ENCODE measurements around the gene PGBD5. TPM values are rescaled to one million over a fixed set of nuclear protein-coding genes. Genes with fewer than 3 reads are reported as not detected.

The PGBD5 gene
- total and polyA plus RNA-seq, 2 donors (not counting 1 experiment from before 2014, with no cell fraction given) = 0.10 to 0.17 TPM

DNA sequence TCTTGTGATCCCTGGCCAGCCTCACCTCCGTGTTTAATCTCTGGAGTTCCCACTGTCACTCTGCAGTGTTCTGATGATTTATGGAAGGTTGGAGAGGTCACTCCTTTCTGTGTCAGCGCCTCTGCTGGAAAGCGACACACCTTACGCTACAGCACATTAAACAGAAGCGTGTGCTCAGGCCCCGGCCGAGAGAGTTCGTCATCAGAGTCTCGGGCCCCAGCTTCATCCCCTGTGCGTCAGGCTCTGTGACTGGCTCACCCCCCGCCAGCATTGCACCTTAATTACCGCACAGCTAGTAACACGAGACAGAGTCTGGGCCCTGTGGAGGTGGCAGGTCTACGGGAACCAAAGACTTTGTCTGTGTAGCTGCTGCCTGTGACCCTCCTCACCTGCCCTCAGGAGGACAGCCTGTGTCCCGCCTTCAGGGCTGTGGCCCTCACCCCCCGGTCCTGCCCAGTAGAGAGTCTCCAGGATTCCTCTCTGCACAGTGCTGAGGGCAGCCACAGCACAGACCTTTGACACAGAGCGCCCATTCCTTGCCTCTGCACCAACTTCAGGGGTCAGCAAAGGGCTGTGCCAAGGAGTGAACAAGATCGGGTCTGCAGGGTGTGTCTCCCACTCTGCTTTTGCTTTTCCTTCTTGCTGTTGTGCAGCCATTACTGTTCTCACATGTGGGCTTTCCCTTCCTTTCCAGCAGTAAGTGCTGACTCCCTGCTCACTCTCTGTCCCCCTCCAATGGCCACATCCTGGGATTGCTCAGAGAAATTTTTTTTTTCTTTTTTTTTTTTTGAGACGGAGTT, 157.6 kb downstream of the PGBD5 start:
- no peak overlapping the region for H3K4me3 ChIP-seq (replicated peaks in 1 of 4; ENCODE audit: control extremely low read depth in 1 of 4, insufficient read depth in 1 of 4, low read depth in 3 of 4, low read length in 4 of 4)
- no peaks in the 10 kb centered on the region for H4K20me1 ChIP-seq (ENCODE audit: control insufficient read depth, extremely low read depth, insufficient read depth, low read length)
- H3K79me2 ChIP-seq (ENCODE audit: control insufficient read depth, insufficient read depth, low read length) = no peaks in the 10 kb centered on the region
- H3K27me3 ChIP-seq (ENCODE audit: control insufficient read depth, insufficient read depth, low read length) = no peaks in the 10 kb centered on the region
- H3K27ac ChIP-seq (ENCODE audit: insufficient read depth, low read length) = no peak overlapping the region
- TF ChIP-seq, protein P1, sequence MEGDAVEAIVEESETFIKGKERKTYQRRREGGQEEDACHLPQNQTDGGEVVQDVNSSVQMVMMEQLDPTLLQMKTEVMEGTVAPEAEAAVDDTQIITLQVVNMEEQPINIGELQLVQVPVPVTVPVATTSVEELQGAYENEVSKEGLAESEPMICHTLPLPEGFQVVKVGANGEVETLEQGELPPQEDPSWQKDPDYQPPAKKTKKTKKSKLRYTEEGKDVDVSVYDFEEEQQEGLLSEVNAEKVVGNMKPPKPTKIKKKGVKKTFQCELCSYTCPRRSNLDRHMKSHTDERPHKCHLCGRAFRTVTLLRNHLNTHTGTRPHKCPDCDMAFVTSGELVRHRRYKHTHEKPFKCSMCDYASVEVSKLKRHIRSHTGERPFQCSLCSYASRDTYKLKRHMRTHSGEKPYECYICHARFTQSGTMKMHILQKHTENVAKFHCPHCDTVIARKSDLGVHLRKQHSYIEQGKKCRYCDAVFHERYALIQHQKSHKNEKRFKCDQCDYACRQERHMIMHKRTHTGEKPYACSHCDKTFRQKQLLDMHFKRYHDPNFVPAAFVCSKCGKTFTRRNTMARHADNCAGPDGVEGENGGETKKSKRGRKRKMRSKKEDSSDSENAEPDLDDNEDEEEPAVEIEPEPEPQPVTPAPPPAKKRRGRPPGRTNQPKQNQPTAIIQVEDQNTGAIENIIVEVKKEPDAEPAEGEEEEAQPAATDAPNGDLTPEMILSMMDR (conservative IDR thresholded peaks at IDR 0.05 in 1 of 2, IDR thresholded peaks at IDR 0.05 in 1 of 2; ENCODE audit: low read depth in 1 of 2, low read length in 2 of 2) = peak; percentile 86 to 87
- TF ChIP-seq EZH2 (IDR thresholded peaks at IDR 0.05; ENCODE audit: low read length, missing control alignments) = no peak
- no peak overlapping the region for H3K9ac ChIP-seq (ENCODE audit: insufficient read depth, low read length)
- no peak overlapping the region for H3K4me2 ChIP-seq (ENCODE audit: extremely low read depth, insufficient read depth, low read length)
- no peaks in the 10 kb centered on the region for H3K4me1 ChIP-seq (ENCODE audit: control insufficient read depth, extremely low read depth, insufficient read depth, low read length)
- peak; percentile 61 to 84 for DNase-seq (ENCODE audit: low read depth in 2 of 2)
- H2AFZ ChIP-seq (ENCODE audit: low read length) = no peak overlapping the region
- no peaks in the 10 kb centered on the region for H3K9me3 ChIP-seq (ENCODE audit: control insufficient read depth, insufficient read depth, low read depth, low read length)
- H3K36me3 ChIP-seq (ENCODE audit: control insufficient read depth, insufficient read depth, low read length) = peaks cover 8% of the 10 kb centered on the region

DNA sequence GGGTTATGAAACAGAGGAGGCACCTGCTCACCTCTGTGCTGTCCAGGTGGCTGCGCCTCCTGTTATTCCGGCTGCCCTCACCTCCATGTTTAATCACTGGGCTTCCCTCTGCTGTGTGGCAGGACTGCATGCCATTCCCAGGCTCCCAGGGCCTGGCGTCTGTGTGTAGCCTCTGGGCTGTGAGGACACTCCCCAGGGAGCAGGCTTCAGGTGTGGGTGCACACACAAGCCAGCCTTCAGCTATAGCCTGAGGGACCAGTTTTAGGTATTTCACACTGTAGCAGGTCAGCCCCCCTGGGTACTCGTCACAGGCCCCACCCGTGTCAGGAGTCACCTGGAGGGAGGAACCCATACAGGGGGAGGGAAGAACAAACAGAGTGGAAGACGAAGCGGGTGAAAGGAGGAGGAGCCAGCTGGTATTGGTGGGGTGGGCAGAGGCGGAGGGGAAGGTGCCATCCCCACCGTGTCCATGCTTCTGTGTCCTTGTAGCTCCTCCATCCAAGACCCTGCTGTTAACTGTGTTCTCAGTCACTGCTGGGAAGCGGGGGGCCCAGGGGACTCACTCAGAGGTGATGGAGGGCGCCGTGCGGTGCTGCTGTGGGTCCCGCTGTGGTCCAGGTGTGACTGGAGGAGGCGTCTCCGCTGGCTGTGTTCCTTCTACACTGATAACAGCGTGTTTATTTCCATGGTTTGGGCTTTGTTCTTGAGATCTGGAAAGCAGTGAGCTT, 158.6 kb downstream of the PGBD5 start:
- Histone ChIP-seq H3K27ac (ENCODE audit: insufficient read depth, low read length) (no peak overlapping the region), H3K4me3 (replicated peaks in 1 of 4; ENCODE audit: control extremely low read depth in 1 of 4, insufficient read depth in 1 of 4, low read depth in 3 of 4, low read length in 4 of 4) (no peak overlapping the region)

DNA sequence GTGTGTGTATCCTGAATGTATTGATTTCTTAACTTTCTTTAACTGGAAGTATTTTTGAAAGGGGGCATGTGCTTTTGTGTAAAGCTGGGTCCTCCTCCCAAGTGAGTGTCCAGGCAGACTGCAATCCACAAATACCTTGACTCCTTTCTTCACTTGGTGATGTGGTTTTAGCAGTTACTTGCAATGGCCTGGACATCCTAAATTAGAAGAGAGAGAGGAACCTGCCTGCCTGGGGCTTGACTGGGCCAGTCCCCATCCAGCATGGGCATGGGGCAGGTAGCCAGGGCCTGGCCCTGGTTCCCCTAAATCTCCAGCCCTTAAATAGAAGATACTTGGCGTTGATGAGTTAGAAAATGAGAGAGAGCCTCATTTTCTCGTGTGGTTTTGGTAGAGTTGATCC, 159.7 kb downstream of the PGBD5 start:
- no peaks in the 10 kb centered on the region for H3K79me2 ChIP-seq (ENCODE audit: control insufficient read depth, insufficient read depth, low read length)
- H3K4me2 ChIP-seq (ENCODE audit: extremely low read depth, insufficient read depth, low read length) = no peak overlapping the region
- no peak for DNase-seq (ENCODE audit: low read depth in 2 of 2)
- H3K27me3 ChIP-seq (ENCODE audit: control insufficient read depth, insufficient read depth, low read length) = no peaks in the 10 kb centered on the region
- H4K20me1 ChIP-seq (ENCODE audit: control insufficient read depth, extremely low read depth, insufficient read depth, low read length) = no peaks in the 10 kb centered on the region
- no peaks in the 10 kb centered on the region for H3K9me3 ChIP-seq (ENCODE audit: control insufficient read depth, insufficient read depth, low read depth, low read length)
- no peak overlapping the region for H3K9ac ChIP-seq (ENCODE audit: insufficient read depth, low read length)
- H2AFZ ChIP-seq (ENCODE audit: low read length) = no peak overlapping the region
- H3K4me3 ChIP-seq (replicated peaks in 1 of 4; ENCODE audit: control extremely low read depth in 1 of 4, insufficient read depth in 1 of 4, low read depth in 3 of 4, low read length in 4 of 4) = no peak overlapping the region
- no peak for TF ChIP-seq EZH2 (IDR thresholded peaks at IDR 0.05; ENCODE audit: low read length, missing control alignments)
- TF ChIP-seq, protein P1 (conservative IDR thresholded peaks at IDR 0.05 in 1 of 2, IDR thresholded peaks at IDR 0.05 in 1 of 2; ENCODE audit: low read depth in 1 of 2, low read length in 2 of 2) = no peak
- peaks cover 11% of the 10 kb centered on the region for H3K36me3 ChIP-seq (ENCODE audit: control insufficient read depth, insufficient read depth, low read length)
- H3K27ac ChIP-seq (ENCODE audit: insufficient read depth, low read length) = no peak overlapping the region
- H3K4me1 ChIP-seq (ENCODE audit: control insufficient read depth, extremely low read depth, insufficient read depth, low read length) = no peaks in the 10 kb centered on the region

More for the DNA sequence above, 158.6 kb downstream of the PGBD5 start:
- no peaks in the 10 kb centered on the region for H3K27me3 ChIP-seq (ENCODE audit: control insufficient read depth, insufficient read depth, low read length)
- no peak overlapping the region for H3K9ac ChIP-seq (ENCODE audit: insufficient read depth, low read length)
- no peaks in the 10 kb centered on the region for H3K4me1 ChIP-seq (ENCODE audit: control insufficient read depth, extremely low read depth, insufficient read depth, low read length)
- no peaks in the 10 kb centered on the region for H4K20me1 ChIP-seq (ENCODE audit: control insufficient read depth, extremely low read depth, insufficient read depth, low read length)
- no peaks in the 10 kb centered on the region for H3K9me3 ChIP-seq (ENCODE audit: control insufficient read depth, insufficient read depth, low read depth, low read length)
- H3K79me2 ChIP-seq (ENCODE audit: control insufficient read depth, insufficient read depth, low read length) = no peaks in the 10 kb centered on the region
- H3K36me3 ChIP-seq (ENCODE audit: control insufficient read depth, insufficient read depth, low read length) = peaks cover 11% of the 10 kb centered on the region
- no peak for TF ChIP-seq EZH2 (IDR thresholded peaks at IDR 0.05; ENCODE audit: low read length, missing control alignments)
- H3K4me2 ChIP-seq (ENCODE audit: extremely low read depth, insufficient read depth, low read length) = no peak overlapping the region
- no peak for DNase-seq (ENCODE audit: low read depth in 2 of 2)
- H2AFZ ChIP-seq (ENCODE audit: low read length) = no peak overlapping the region

All from fibroblast of lung (primary cell).